ENCODE results near the gene NT5C1B. TPM values are rescaled to one million over a fixed set of nuclear protein-coding genes. Genes with fewer than 3 reads are reported as not detected.

The NT5C1B gene
- total RNA-seq, 2 experiments from 2014 or later = not detected

- ChIA-PET POLR2A (interaction anchor here (0.7 kb wide), 1 partner anchor 9 kb away, joined by 3 read pairs; no protein-coding TSS in a partner anchor), CTCF (ENCODE audit: unreplicated experiment) (interaction anchor here (1.0 kb wide), 1 partner anchor 849 kb away, joined by 4 read pairs; no protein-coding TSS in a partner anchor)
- no peaks in the 10 kb centered on the region for H4K20me1 ChIP-seq (ENCODE audit: insufficient read depth, low read length)
- H3K79me2 ChIP-seq (ENCODE audit: insufficient read depth, low read depth, low read length) = no peaks in the 10 kb centered on the region
- no peak overlapping the region for H2AFZ ChIP-seq (ENCODE audit: low read length)
- no TSS peak for BruUV-seq (replicated peaks)
- no peak overlapping the region for H3K27ac ChIP-seq (ENCODE audit: low read depth, low read length, poor library complexity, severe bottlenecking)
- peak; percentile 58 for DNase-seq (ENCODE audit: low spot score)
- H3K4me1 ChIP-seq (ENCODE audit: insufficient read depth, low read length, poor library complexity, severe bottlenecking) = no peaks in the 10 kb centered on the region
- H3K36me3 ChIP-seq (ENCODE audit: insufficient read depth, low read length) = no peaks in the 10 kb centered on the region
- no peak overlapping the region for H3K4me2 ChIP-seq (ENCODE audit: low read length)
- no peaks in the 10 kb centered on the region for H3K9me2 ChIP-seq (ENCODE audit: insufficient read depth, low read length)
- intact Hi-C loops (cut with micrococcal nuclease; ENCODE audit: unreplicated experiment) = loop anchor here (2.0 to 10.0 kb wide), 4 partner anchors 228 to 1342 kb away; no protein-coding TSS in a partner anchor
- no peak for TF ChIP-seq EZH2phosphoT487 (IDR thresholded peaks at IDR 0.05; ENCODE audit: borderline replicate concordance, low read depth, low read length)
- TF ChIP-seq CTCF (conservative IDR thresholded peaks at IDR 0.05; ENCODE audit: low read length) = peak; percentile 89
- H3K9me3 ChIP-seq (ENCODE audit: low read length) = no peaks in the 10 kb centered on the region
- no peak overlapping the region for H3K4me3 ChIP-seq (ENCODE audit: low read depth, low read length, poor library complexity, severe bottlenecking)
Measured at GRCh38 chr2:18520451-18521425, 68.6 kb downstream of the NT5C1B start.

GRCh38 chr2:18519914-18520450 is 69.4 kb downstream of the NT5C1B start:
- H3K9me2 ChIP-seq (ENCODE audit: insufficient read depth, low read length) = no peaks in the 10 kb centered on the region
- H2AFZ ChIP-seq (ENCODE audit: low read length) = no peak overlapping the region
- BruUV-seq (replicated peaks) = no TSS peak
- CTCF ChIA-PET (ENCODE audit: unreplicated experiment) = interaction anchor here (1.0 kb wide), 1 partner anchor 849 kb away, joined by 4 read pairs; no protein-coding TSS in a partner anchor
- no peak for DNase-seq (ENCODE audit: low spot score)
- POLR2A ChIA-PET = interaction anchor here (0.7 kb wide), 1 partner anchor 8 kb away, joined by 3 read pairs; no protein-coding TSS in a partner anchor
- H3K4me2 ChIP-seq (ENCODE audit: low read length) = no peak overlapping the region
- no peaks in the 10 kb centered on the region for H3K79me2 ChIP-seq (ENCODE audit: insufficient read depth, low read depth, low read length)
- no peak for TF ChIP-seq CTCF (conservative IDR thresholded peaks at IDR 0.05; ENCODE audit: low read length)
- TF ChIP-seq EZH2phosphoT487 (IDR thresholded peaks at IDR 0.05; ENCODE audit: borderline replicate concordance, low read depth, low read length) = no peak
- H3K9me3 ChIP-seq (ENCODE audit: low read length) = no peaks in the 10 kb centered on the region
- no peak overlapping the region for H3K27ac ChIP-seq (ENCODE audit: low read depth, low read length, poor library complexity, severe bottlenecking)
- no peaks in the 10 kb centered on the region for H3K4me1 ChIP-seq (ENCODE audit: insufficient read depth, low read length, poor library complexity, severe bottlenecking)
- intact Hi-C loops (cut with micrococcal nuclease; ENCODE audit: unreplicated experiment) = loop anchor here (2.0 to 10.0 kb wide), 4 partner anchors 229 to 1343 kb away; no protein-coding TSS in a partner anchor
- no peak overlapping the region for H3K4me3 ChIP-seq (ENCODE audit: low read depth, low read length, poor library complexity, severe bottlenecking)
- H3K36me3 ChIP-seq (ENCODE audit: insufficient read depth, low read length) = no peaks in the 10 kb centered on the region
- H4K20me1 ChIP-seq (ENCODE audit: insufficient read depth, low read length) = no peaks in the 10 kb centered on the region
